HG03159 (cell line): ENCODE data around the gene UTS2R.
"Not testable (repeated sequence)": the region's sequence is repeated elsewhere in the genome, so short reads cannot be mapped to it uniquely, and the experiment has no call there.

ENCODE experiments used
- ATAC-seq: cut with Tn5 transposase; IDR thresholded peaks from one replicate; pipeline ENCODE4 v1.9.1; 2021; ENCODE audit warnings: mild to moderate bottlenecking, moderate library complexity; ENCODE audit not compliant: unreplicated experiment

Gene UTS2R

DNA sequence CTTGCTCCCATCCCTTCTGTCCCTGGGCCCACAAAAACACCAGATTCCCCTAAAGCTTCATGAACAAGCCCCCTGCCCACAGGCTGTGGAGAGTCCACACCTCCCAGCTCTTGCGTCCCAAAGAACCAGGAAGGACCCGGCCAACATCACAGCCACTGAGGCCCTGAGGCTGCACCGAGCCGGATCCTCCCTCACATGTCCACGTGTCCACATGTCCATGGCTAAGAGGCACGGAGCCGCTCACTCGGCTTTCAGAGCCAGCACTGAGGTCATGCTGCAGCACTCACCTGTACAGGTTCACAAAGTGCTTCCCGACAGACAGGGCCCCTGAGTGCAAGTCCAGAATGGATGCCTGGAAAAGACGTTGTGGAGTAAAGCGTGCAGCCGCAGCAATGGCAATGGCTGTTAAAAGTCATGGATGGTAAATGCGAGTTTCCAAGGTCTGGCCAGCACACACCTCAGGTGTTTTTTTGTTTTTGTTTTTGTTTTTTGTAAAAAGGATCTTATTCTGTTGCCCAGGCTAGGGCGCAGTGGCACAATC lies 34.6 kb downstream of the UTS2R start:
- ATAC-seq: no peak

DNA sequence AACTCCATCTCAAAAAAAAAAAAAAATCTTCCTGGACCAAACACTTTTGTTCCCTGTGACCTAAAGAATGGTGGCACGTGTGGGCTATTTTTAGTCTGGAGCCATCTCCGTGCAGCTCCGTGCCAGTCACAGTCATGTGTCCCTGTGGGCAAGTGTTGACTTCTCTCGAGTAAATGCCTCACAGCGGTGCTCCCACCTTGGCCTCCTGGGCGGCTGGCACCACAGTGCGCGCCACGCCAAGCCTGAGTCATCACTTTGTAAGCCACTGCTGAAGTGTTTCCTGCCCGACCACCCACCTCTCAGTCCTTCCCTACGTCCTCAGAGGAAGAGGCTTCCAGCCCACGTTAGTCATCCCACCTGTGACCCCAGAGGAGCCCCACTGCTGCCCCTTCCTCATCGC lies 35.7 kb downstream of the UTS2R start:
- ATAC-seq: no peak

- ATAC-seq: no peak
Observed at GRCh38 chr17:82408288-82408937, 36.8 kb downstream of the UTS2R start.

DNA sequence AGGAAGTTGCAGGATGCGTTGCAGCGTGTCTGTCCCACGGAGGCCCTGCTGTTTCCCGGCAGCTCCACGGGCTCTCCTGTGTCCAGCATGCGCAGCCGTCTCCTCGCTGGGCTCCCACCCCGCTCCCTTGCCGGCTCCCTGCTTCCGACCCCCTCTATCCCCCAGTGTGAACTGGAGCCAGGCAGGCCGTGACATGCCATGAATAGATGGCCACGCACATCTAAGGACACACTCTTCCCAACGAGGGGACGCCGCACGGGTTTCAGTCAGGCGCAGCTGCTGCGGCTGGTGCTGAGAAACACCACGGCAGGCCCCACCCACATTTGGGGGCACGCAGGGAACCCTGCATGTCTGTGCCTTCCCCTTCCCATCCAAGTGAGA lies 37.4 kb downstream of the UTS2R start:
- ATAC-seq: no peak

GRCh38 chr17:82410014-82410716 lies 38.6 kb downstream of the UTS2R start:
- no peak for ATAC-seq

DNA sequence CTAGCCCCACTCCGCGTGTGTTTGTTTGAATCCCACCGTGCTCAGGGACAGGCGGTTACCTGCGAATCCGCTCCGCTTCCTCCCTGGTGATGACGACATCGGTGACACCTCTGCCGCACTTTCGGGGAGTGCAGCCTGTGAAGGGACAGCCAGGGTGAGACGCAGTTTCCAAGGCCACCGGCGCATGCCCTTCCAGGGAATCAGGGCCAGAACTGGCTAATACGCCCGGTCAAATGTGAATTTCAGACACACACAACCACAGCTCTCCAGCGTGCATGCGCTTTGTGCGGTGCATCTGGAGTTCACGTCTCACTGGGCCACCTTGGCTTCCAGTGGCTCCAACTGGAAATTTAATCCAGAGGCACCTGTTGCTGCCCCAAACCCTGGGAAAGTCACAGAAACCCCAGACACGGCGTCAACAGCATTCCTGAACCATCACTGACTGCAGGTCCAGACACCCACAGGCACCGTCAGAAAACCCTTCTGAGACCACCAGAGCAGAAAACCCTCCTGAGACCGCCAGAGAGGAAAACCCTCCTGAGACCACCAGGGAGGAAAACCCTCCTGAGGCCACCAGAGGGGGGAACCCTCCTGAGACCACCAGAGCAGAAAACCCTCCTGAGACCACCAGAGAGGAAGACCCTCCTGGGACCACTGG lies 40.0 kb downstream of the UTS2R start:
- ATAC-seq: no peak

GRCh38 chr17:82412081-82412480 lies 40.5 kb downstream of the UTS2R start:
- not testable (repeated sequence) for ATAC-seq

DNA sequence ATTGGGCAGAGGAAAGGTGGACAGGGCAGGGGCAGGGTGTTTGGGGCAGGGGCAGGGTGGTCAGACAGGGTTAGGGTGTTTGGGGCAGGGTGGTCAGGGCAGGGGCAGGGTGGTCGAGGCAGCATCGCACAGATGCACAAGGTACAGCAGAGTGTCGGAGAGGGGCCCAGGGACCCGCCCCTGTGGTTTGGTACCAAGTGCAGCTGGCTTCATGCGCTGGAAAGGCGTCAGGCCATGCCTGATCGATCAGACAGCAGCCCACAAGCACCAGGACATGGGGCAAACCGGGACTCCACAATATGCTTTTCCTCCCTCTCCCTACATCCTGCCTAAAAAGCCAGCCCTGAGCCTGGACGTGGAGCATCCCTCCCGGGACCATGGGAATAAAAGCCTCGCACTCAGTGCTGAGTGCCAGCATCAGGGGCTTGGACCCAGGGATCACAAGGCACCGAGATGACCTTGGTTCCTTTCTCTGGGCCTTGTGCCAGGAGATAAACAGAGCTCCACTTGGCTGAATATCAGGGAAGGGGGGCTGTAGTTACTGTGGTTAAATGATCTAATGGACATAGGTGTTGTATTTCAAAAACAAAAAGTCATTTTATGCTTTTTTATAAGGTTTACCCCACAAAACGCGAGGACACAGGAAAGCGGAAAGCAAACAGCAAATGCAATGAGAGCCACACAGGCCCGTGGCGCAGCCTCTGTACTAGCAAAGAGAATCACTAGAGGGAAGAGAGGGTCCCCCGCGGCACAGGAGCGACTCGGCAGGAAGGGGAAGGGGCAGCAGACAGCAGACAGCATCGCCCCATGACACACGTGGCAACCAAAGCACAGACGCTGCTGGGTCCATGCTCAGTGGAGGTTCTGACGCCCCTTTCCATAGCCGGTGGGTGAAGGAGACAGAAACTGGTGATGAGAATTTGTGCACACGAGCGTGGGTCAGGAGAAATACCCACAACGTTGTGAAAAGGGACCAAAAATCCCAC lies 41.3 kb downstream of the UTS2R start:
- ATAC-seq: no peak

- ATAC-seq: no peak
Observed at GRCh38 chr17:82414548-82415281, 43.1 kb downstream of the UTS2R start.

DNA sequence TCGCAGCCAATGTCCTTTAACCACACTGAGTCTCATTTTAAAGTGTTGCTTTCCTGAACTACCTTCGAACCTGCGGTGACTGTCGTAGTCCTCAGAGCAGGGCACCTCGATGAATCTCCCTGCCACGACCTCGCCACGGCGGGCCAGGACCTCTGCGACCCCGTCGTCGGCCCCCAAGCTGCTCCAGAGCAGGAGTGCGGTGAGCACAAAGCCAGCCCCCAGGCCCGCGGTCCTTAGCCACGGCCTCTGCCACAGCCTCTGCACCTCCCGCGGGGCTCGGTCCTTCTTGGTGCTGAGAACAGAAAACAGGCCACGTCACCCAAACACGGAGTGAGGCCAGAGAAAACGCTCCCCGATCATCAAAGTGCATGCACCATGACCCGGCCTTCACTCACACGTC lies 43.8 kb downstream of the UTS2R start:
- no peak for ATAC-seq

DNA sequence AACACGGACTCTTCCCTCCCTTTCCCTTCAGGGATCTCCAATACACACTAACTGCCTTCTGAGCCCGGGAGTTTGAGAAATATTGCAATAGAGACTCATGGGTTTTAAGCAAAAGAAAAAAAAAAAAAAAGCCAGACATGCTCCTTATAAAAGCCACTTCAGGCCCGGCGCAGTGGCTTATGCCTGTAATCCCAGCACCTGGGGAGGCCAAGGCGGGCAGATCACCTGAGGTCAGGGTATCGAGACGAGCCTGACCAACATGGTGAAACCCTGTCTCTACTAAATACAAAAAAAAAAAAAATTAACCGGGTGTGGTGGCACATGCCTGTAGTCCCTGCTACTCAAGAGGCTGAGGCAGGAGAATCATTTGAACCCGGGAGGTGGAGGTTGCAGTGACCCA lies 44.2 kb downstream of the UTS2R start:
- ATAC-seq: no peak

DNA sequence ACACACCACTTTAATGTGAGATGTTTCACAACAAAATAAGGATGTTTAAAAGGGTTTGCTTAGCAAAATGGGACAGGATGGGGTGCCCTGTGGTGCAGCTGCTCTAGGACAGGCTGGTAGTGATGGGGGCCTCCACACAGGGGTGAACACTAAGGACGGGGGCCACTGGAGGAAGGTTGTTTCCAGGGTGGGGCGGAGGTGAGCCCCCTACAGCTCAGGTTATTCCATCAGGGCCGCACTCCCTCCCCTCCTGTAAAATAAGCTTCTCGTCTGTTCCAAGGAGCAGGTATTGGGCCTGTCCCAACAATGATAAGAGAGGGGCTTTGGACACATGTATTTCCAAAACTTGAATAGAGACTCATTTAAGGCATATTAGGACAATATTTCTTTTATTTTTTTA lies 44.7 kb downstream of the UTS2R start:
- ATAC-seq: no peak

DNA sequence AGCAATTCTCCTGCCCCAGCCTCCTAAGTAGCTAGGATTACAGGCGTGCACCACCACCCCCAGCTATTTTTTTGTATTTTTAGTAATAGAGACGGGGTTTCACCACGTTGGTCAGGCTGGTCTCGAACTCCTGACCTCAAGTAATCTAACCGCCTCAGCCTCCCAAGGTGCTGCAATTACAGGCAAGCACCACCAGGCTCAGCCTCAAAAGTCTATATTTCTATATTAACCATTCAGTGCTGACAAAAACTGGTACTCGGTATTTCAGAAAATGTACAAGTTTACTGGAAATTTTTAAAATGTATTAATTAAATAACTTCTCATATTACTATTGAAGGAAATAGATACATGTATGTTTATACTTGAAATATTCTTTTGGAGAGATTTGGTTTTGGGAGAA lies 45.2 kb downstream of the UTS2R start:
- no peak for ATAC-seq

- ATAC-seq: peak; percentile 84
Observed at GRCh38 chr17:82418001-82418986, 46.7 kb downstream of the UTS2R start, which contains the start of the genes HEXD and OGFOD3. Gene HEXD, plus strand, starts transcription at chr17:82418347. Its CDS starts 1,453 bp downstream, at chr17:82419800. Gene OGFOD3, minus strand, starts transcription at chr17:82418586. Its CDS starts 101 bp downstream, at chr17:82418485.

DNA sequence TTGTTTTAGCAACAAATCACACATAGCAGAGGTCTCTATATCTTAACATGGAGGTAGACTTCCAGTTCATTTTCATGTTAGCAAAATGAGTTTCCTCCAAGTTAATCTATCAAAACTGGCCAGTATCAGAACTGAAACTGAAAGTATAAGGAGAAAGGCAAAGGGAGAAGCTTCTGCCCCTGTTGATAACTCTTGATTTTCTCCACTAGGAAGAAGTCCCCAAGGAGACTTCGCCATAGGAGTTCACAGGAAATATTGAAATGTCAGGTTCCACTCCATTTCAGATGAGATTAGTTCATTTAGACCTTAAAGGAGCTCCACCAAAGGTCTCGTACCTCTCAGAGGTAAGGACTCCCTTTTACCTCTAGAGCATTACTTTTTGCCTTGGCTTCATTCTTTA lies 48.0 kb downstream of the UTS2R start:
- no peak for ATAC-seq

- no peak for ATAC-seq
Observed at GRCh38 chr17:82424001-82424862, 52.7 kb downstream of the UTS2R start.

GRCh38 chr17:82424863-82425159 lies 53.2 kb downstream of the UTS2R start:
- no peak for ATAC-seq
